Kidney epithelial cell (primary cell): Measurements from ENCODE around the gene KRT80. TPM values are rescaled to one million over a fixed set of nuclear protein-coding genes. Genes with fewer than 3 reads are reported as not detected.
A peak's percentile ranks its signal among the peaks of the same experiment; 100 is the strongest.

ENCODE experiments used
- DNase-seq: peaks from one replicate; pipeline ENCODE4 v3.0.0-alpha.2; 2010; ENCODE audit warnings: low read depth
- H3K27me3 ChIP-seq: 2 replicates; pipeline ENCODE4 v1.6.0; 2011; ENCODE audit warnings: low read length; ENCODE audit not compliant: control insufficient read depth, insufficient read depth
- H3K36me3 ChIP-seq: 2 replicates; pipeline ENCODE4 v1.5.1; 2011; ENCODE audit warnings: low read length; ENCODE audit not compliant: control insufficient read depth, insufficient read depth
- H3K4me3 ChIP-seq: 2 replicates; pipeline ENCODE4 v1.5.1; 2011; ENCODE audit warnings: low read depth, mild to moderate bottlenecking, control low read depth, low read length
- total RNA-seq: library from RNA; depleted of rRNA; stranded (reverse); fragments of >200 nt; gene quantifications from 2 replicates; pipeline ENCODE4 v1.2.3, GENCODE V29; 2015
- TF ChIP-seq, protein P1 (sequence below): IDR thresholded peaks from 2 replicates; pipeline ENCODE4 v1.5.1; 2011; ENCODE audit warnings: mild to moderate bottlenecking, moderate library complexity, low read length, control low read depth, inconsistent platforms; ENCODE audit not compliant: insufficient read depth, poor library complexity, severe bottlenecking

The KRT80 gene
- total RNA-seq, 1 donor from 2014 or later = 19.4 TPM

GRCh38 chr12:52186118-52186840 lies 5.5 kb downstream of the KRT80 start:
- peak; percentile 71 for DNase-seq
- no peaks in the 10 kb centered on the region for H3K36me3 ChIP-seq
- H3K4me3 ChIP-seq = no peak overlapping the region
- no peaks in the 10 kb centered on the region for H3K27me3 ChIP-seq
- TF ChIP-seq, protein P1, sequence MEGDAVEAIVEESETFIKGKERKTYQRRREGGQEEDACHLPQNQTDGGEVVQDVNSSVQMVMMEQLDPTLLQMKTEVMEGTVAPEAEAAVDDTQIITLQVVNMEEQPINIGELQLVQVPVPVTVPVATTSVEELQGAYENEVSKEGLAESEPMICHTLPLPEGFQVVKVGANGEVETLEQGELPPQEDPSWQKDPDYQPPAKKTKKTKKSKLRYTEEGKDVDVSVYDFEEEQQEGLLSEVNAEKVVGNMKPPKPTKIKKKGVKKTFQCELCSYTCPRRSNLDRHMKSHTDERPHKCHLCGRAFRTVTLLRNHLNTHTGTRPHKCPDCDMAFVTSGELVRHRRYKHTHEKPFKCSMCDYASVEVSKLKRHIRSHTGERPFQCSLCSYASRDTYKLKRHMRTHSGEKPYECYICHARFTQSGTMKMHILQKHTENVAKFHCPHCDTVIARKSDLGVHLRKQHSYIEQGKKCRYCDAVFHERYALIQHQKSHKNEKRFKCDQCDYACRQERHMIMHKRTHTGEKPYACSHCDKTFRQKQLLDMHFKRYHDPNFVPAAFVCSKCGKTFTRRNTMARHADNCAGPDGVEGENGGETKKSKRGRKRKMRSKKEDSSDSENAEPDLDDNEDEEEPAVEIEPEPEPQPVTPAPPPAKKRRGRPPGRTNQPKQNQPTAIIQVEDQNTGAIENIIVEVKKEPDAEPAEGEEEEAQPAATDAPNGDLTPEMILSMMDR = no peak

- TF ChIP-seq, protein P1 = no peak
- H3K36me3 ChIP-seq = no peaks in the 10 kb centered on the region
- H3K27me3 ChIP-seq = no peaks in the 10 kb centered on the region
- H3K4me3 ChIP-seq = no peak overlapping the region
- DNase-seq = no peak
Measured at GRCh38 chr12:52185400-52185967, 6.3 kb downstream of the KRT80 start.

DNA sequence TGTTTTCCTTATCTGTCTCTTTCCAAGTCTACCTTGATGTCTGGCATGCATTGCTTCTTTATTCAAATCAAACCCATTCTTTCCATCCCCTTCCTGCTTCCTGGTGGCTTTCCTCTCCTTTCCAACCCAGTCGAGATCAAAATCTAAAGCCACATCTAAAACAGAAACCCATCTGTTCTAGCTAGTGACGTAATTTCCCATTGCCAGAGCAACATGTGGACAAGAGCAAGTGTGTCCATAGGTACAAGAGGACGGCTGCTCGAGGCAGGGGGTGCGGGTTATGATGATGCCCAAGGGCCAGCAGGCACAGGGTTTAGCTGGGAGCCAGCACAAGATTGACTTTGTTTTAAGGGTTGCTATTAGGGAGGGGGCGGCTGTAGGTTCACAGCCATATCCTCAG lies 7.0 kb downstream of the KRT80 start:
- no peaks in the 10 kb centered on the region for H3K36me3 ChIP-seq
- H3K4me3 ChIP-seq = no peak overlapping the region
- no peaks in the 10 kb centered on the region for H3K27me3 ChIP-seq
- TF ChIP-seq, protein P1 = no peak
- no peak for DNase-seq

DNA sequence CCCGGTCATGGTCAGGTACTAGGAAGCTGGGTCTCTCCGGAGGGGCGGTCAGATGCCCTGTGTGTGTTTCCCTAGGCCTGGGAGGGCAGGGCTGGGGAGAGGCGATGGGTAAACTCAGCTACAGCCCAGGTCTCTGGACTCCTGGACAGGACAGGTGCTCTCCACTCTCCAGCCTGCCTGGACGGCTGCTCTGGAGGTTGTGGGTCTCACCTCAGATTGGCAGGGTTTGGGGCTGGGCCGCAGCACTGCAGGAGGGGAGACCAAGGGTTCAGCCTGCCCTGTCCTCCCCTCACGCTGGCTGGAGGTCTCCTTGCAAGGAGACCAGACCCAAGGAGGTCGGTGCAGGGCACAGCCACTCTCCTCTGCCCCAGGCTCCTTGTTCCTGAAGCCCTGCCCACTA lies 7.8 kb downstream of the KRT80 start:
- no peak for DNase-seq
- no peaks in the 10 kb centered on the region for H3K36me3 ChIP-seq
- H3K4me3 ChIP-seq = no peak overlapping the region
- TF ChIP-seq, protein P1 = no peak
- H3K27me3 ChIP-seq = no peaks in the 10 kb centered on the region

DNA sequence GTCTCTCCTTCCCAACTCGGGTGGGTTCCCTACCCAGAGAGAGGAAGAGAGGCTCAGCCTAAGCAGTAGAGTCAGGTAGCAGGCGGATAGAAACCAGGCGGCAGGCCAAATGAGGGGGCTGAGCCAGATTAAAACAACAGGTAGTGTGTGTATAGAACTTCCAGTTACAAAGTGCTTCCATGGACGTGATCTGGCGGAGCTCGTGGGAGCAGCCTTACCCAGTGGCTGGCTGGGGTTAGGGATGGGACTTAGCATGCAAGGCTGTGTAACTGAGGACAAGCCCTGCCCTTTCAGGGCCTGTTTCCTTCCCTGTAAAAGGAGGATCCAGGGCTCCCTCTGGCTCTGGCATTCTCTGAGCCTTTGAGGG lies 8.3 kb downstream of the KRT80 start:
- H3K27me3 ChIP-seq = no peaks in the 10 kb centered on the region
- H3K4me3 ChIP-seq = no peak overlapping the region
- TF ChIP-seq, protein P1 = no peak
- DNase-seq = no peak
- no peaks in the 10 kb centered on the region for H3K36me3 ChIP-seq

DNA sequence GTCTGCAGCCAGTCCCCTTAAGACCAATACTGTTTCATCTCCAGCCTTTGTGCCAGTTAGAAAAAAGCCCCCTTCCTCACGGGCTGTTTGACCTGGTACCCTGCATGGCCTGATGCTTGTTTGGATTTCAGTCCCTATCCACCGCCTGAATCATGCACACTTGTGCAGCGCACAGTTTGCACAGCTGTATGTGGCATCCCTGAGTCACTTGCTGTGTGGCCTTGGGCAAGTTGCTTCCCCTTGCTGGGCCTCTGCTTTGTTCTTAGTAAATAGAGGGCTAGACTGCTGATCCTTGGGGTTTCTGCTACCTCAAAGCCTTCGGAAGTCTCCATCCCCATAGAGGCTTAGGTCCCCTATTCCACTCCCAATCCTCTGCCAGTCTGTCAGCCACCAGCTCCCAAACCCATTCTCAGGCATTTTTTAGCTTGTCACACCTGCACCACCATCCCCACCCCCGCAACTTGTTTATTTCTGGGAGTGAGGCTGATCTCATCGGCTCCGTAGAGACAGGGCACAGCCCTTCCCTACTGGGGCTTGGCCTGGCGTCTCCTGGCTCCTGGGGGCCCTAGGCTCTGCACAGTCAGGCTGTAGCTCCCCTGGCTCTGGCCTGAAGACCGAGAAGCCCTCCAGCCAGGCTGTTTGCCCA lies 8.8 kb downstream of the KRT80 start:
- TF ChIP-seq, protein P1 = no peak
- DNase-seq = no peak
- Histone ChIP-seq H3K27me3 (no peaks in the 10 kb centered on the region), H3K36me3 (no peaks in the 10 kb centered on the region), H3K4me3 (no peak overlapping the region)
